NCI-H1048 (cell line): Measurements from ENCODE around the gene ZFYVE27.
"Not testable (repeated sequence)": the region's sequence is repeated elsewhere in the genome, so short reads cannot be mapped to it uniquely, and the experiment has no call there.

ENCODE experiments used
- DNase-seq: peaks from one replicate; lab custom pipeline; 2025; lab: John Stamatoyannopoulos, UW

The ZFYVE27 gene

GRCh38 chr10:97736902-97737769, at the start of gene ZFYVE27:
Gene ZFYVE27 (plus strand): TSS chr10:97737128. CDS start chr10:97738478, 1,350 bp downstream.
- peak; percentile 97 for DNase-seq

GRCh38 chr10:97687785-97688781, 48.8 kb upstream of the ZFYVE27 start:
- DNase-seq: no peak

GRCh38 chr10:97689559-97690020, 47.3 kb upstream of the ZFYVE27 start:
- no peak for DNase-seq

- no peak for DNase-seq
These were observed 46.8 kb upstream of the ZFYVE27 start for GRCh38 chr10:97690133-97690532.

- DNase-seq: not testable (repeated sequence)
These were observed 38.8 kb upstream of the ZFYVE27 start for GRCh38 chr10:97698072-97698655.

GRCh38 chr10:97701438-97702069, 35.4 kb upstream of the ZFYVE27 start:
- peak; percentile 57 for DNase-seq

- no peak for DNase-seq
These were observed 33.4 kb upstream of the ZFYVE27 start for GRCh38 chr10:97703398-97704067.

- no peak for DNase-seq
These were observed 32.6 kb upstream of the ZFYVE27 start for GRCh38 chr10:97704341-97704740.

- DNase-seq: no peak
These were observed 31.8 kb upstream of the ZFYVE27 start for GRCh38 chr10:97705006-97705670.

- no peak for DNase-seq
These were observed 29.6 kb upstream of the ZFYVE27 start for GRCh38 chr10:97707134-97707861.

- no peak for DNase-seq
These were observed 28.8 kb upstream of the ZFYVE27 start for GRCh38 chr10:97708167-97708566.

- DNase-seq: no peak
These were observed 27.7 kb upstream of the ZFYVE27 start for GRCh38 chr10:97708976-97709946.

- DNase-seq: no peak
These were observed 25.0 kb upstream of the ZFYVE27 start for GRCh38 chr10:97711640-97712572.

- no peak for DNase-seq
These were observed 23.5 kb upstream of the ZFYVE27 start, which contains the start of gene MARVELD1 for GRCh38 chr10:97713339-97713825. Gene MARVELD1 (plus strand): TSS chr10:97713730. CDS start chr10:97713877, 147 bp downstream.

GRCh38 chr10:97713826-97714400, 23.0 kb upstream of the ZFYVE27 start:
- DNase-seq: no peak

GRCh38 chr10:97714401-97715258, 22.3 kb upstream of the ZFYVE27 start:
- no peak for DNase-seq
